ENCODE data around the gene IGFL4. TPM values are rescaled to one million over a fixed set of nuclear protein-coding genes. Genes with fewer than 3 reads are reported as not detected.
A peak's percentile ranks its signal among the peaks of the same experiment; 100 is the strongest.

Gene IGFL4
- total RNA-seq, 1 experiment from 2014 or later = not detected

DNA sequence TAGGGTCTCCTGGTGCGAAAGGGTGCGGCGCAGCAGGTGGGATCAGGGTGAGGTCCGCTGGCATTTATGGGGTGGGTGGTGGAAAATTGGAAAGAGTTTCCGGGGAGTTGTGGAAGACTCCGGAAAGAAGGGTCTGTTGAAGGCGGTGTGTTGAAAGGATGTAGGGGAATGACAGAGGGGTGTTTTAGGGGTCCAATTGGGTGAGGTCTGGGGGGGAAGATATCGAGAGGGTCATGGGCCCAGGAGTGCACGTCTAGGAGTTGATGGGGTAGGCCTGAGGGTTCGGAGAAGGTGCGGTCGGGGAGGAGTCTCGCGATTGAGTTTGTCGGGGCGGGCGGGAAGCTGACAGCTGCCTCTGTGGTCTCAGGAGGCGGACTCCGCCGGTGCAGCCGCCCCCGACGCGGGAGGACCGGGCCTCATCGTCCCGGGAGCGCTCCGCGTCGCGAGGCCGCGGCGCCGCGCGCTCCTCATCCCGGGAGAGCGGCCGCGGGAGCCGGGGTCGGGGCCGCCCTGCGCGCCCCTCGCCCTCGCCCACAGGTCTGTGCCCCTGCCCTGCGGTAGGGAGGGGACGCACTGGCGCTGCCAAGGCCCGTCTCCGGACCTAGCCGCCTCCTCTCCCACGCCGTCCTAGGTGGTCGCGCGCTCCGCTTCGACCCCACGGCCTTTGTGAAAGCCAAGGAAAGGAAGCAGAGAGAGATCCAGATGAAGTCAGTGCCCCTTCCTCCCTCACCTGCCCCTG is 24.9 kb downstream of the IGFL4 start:
- peaks cover 17% of the 10 kb centered on the region for H3K4me1 ChIP-seq (ENCODE audit: low read length)
- H3K79me2 ChIP-seq (ENCODE audit: low read length) = no peaks in the 10 kb centered on the region
- H3K4me3 ChIP-seq (ENCODE audit: low read length) = peak overlapping the region; percentile 53; the same call in 1 of the 2 replicates
- no peaks in the 10 kb centered on the region for H3K9me2 ChIP-seq (replicated peaks; ENCODE audit: insufficient read depth, low read length)
- H3K27ac ChIP-seq (ENCODE audit: low read length) = no peak overlapping the region
- no peak overlapping the region for H2AFZ ChIP-seq (ENCODE audit: low read length)
- no peaks in the 10 kb centered on the region for H4K20me1 ChIP-seq (ENCODE audit: insufficient read depth, low read depth, low read length)
- H3K4me2 ChIP-seq (ENCODE audit: low read depth, low read length, poor library complexity, severe bottlenecking) = peak overlapping the region; percentile 55
- DNase-seq = no peak
- no peaks in the 10 kb centered on the region for H3K36me3 ChIP-seq (ENCODE audit: insufficient read depth, low read length)
- peak overlapping the region; percentile 50; the same call in 1 of the 2 replicates for H3K9ac ChIP-seq (ENCODE audit: low read length)
- H3K27me3 ChIP-seq (ENCODE audit: low read length) = no peaks in the 10 kb centered on the region
- no peaks in the 10 kb centered on the region for H3K9me3 ChIP-seq (ENCODE audit: low read length)

DNA sequence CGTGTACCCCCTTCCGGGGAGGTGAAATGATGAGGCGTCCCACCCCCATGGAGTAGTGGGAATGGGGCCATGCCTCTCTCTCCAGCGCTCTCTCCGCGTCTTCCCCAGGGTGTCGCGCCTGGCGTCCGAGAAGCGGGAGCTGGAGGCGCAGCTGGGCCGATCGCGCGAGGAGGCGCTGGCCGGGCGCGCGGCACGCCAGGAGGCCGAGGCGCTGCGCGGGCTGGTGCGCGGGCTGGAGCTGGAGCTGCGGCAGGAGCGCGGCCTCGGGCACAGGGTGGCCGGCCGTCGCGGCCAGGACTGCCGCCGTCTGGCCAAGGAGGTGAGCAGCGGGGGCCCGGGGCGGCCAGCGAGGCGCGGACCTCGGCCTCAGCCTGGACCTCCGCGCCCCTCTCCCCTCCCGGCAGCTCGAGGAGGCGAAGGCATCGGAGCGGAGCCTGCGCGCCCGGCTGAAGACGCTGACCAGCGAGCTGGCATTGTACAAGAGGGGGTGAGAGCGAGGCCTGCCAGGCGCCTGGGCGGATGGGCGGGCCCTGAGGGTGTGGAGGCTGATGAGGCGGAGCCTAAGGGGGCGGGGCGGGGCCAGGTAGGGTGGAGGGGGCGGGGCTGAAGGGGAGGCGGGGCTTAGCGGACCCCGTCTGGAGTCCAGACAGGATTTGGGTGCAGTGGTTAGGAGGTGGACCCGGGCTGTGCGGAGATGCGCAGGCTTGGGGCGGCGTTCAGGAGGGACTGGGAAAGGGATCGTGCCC is 25.7 kb downstream of the IGFL4 start:
- H3K79me2 ChIP-seq (ENCODE audit: low read length) = no peaks in the 10 kb centered on the region
- no peak overlapping the region for H3K27ac ChIP-seq (ENCODE audit: low read length)
- no peaks in the 10 kb centered on the region for H3K9me3 ChIP-seq (ENCODE audit: low read length)
- peaks cover 24% of the 10 kb centered on the region for H3K4me1 ChIP-seq (ENCODE audit: low read length)
- H3K9me2 ChIP-seq (replicated peaks; ENCODE audit: insufficient read depth, low read length) = no peaks in the 10 kb centered on the region
- H3K4me3 ChIP-seq (ENCODE audit: low read length) = no peak overlapping the region
- peak; percentile 63 for DNase-seq
- H3K9ac ChIP-seq (ENCODE audit: low read length) = no peak overlapping the region
- H3K27me3 ChIP-seq (ENCODE audit: low read length) = no peaks in the 10 kb centered on the region
- no peak overlapping the region for H3K4me2 ChIP-seq (ENCODE audit: low read depth, low read length, poor library complexity, severe bottlenecking)
- no peaks in the 10 kb centered on the region for H4K20me1 ChIP-seq (ENCODE audit: insufficient read depth, low read depth, low read length)
- H3K36me3 ChIP-seq (ENCODE audit: insufficient read depth, low read length) = no peaks in the 10 kb centered on the region
- H2AFZ ChIP-seq (ENCODE audit: low read length) = no peak overlapping the region

DNA sequence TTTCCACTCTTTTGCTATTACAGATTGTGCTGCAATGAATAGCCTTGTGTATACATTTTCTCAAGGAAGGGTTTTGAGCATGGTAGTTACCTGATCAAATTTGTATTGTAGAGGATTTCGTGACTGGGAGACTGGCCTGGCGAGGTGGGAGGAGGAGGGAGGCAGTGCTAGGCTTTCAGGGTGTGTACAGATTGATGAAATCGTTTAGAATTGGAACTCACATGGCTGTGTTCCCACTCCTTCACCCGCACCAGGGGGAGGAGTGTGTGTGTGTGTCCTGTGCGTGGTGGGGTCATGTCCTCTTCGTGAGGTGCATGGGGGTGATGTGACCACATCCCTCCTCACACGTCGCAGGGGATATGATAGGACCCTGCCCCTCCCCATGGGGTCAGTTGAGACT is 26.3 kb downstream of the IGFL4 start:
- no peak overlapping the region for H3K4me3 ChIP-seq (ENCODE audit: low read length)
- H3K9me2 ChIP-seq (replicated peaks; ENCODE audit: insufficient read depth, low read length) = no peaks in the 10 kb centered on the region
- H3K4me1 ChIP-seq (ENCODE audit: low read length) = peaks cover 28% of the 10 kb centered on the region
- H3K9ac ChIP-seq (ENCODE audit: low read length) = no peak overlapping the region
- H3K79me2 ChIP-seq (ENCODE audit: low read length) = no peaks in the 10 kb centered on the region
- H2AFZ ChIP-seq (ENCODE audit: low read length) = no peak overlapping the region
- H3K27ac ChIP-seq (ENCODE audit: low read length) = no peak overlapping the region
- DNase-seq = no peak
- no peaks in the 10 kb centered on the region for H4K20me1 ChIP-seq (ENCODE audit: insufficient read depth, low read depth, low read length)
- no peak overlapping the region for H3K4me2 ChIP-seq (ENCODE audit: low read depth, low read length, poor library complexity, severe bottlenecking)
- H3K36me3 ChIP-seq (ENCODE audit: insufficient read depth, low read length) = no peaks in the 10 kb centered on the region
- H3K27me3 ChIP-seq (ENCODE audit: low read length) = no peaks in the 10 kb centered on the region
- H3K9me3 ChIP-seq (ENCODE audit: low read length) = no peaks in the 10 kb centered on the region

DNA sequence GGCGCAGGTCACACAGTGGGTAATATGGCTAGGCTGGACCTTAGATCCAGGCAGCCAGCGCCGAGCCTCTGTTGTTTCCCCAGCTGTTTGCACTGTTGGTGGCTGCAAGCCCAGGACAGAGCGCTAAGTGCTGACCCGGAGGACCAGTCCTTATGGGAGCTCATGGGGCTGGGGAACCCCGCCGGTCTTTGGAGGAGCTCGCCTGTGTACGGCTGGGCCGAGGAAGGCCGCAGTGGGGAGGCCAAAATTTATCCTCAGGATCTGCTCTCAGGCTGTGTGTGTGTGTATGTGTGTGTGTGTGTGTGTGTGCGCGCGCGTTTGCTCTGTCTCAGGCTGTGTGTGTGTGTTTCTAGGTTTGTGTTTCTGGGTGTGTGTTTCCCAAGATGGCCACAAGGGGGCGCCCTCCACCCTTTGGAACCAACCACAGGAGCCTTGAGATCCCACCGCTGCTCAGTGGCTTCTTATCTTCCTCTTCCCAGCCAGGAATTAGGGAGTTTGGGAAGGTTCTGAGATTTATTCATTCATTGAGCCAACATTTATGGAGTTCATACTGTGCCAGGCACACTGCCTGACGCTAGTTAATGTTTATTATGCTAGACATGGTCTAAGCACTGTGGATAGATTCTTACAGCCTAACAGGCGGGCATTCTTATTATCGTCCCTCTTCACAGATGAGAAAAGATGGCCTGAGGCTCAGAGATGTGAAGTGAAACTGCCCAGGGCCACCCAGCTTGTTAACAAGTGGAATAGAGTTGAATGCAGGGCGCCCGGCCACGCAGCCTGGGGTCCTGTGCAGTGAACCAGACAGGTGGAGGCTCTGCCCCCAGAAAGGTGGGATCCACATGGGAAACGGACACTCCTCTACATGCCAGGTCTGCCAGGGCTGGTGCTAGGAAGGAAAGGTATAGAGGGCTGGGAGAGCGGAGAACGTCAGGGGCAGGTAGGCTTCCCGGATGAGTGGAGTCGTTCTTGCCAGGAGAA is 31.0 kb downstream of the IGFL4 start:
- peak overlapping the region; percentile 47; the same call in 1 of the 2 replicates for H3K4me3 ChIP-seq (ENCODE audit: low read length)
- DNase-seq = peak; percentile 86
- peak overlapping the region; percentile 84 for H3K27ac ChIP-seq (ENCODE audit: low read length)
- peak overlapping the region; percentile 69 for H3K4me2 ChIP-seq (ENCODE audit: low read depth, low read length, poor library complexity, severe bottlenecking)
- no peaks in the 10 kb centered on the region for H3K36me3 ChIP-seq (ENCODE audit: insufficient read depth, low read length)
- no peak overlapping the region for H2AFZ ChIP-seq (ENCODE audit: low read length)
- no peaks in the 10 kb centered on the region for H3K9me2 ChIP-seq (replicated peaks; ENCODE audit: insufficient read depth, low read length)
- no peaks in the 10 kb centered on the region for H3K79me2 ChIP-seq (ENCODE audit: low read length)
- H3K9ac ChIP-seq (ENCODE audit: low read length) = peak overlapping the region; percentile 55; the same call in 1 of the 2 replicates
- H4K20me1 ChIP-seq (ENCODE audit: insufficient read depth, low read depth, low read length) = no peaks in the 10 kb centered on the region
- no peaks in the 10 kb centered on the region for H3K9me3 ChIP-seq (ENCODE audit: low read length)
- no peaks in the 10 kb centered on the region for H3K27me3 ChIP-seq (ENCODE audit: low read length)
- peaks cover 23% of the 10 kb centered on the region for H3K4me1 ChIP-seq (ENCODE audit: low read length)

DNA sequence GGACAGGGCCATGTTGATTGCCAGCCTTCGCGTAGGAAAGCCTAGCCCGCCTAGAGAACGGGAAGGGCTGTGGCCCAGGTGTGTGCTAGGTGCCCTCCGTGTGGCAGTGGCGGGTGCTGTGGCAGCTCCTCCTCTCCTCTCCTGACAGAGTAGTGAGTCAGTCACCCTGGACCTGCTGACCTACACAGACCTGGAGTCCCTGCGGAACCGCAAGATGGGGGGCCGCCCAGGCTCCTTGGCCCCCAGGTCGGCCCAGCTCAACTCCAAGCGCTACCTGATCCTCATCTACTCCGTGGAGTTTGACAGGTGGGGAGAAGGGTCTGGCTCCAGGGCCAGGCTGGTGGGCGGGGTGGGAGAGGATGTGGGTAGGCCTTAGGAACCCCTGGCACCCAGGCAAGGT is 34.4 kb downstream of the IGFL4 start:
- no peak for DNase-seq
- Histone ChIP-seq H3K4me3 (ENCODE audit: low read length) (no peak overlapping the region), H3K9ac (ENCODE audit: low read length) (no peak overlapping the region), H2AFZ (ENCODE audit: low read length) (no peak overlapping the region), H3K9me3 (ENCODE audit: low read length) (no peaks in the 10 kb centered on the region), H4K20me1 (ENCODE audit: insufficient read depth, low read depth, low read length) (no peaks in the 10 kb centered on the region), H3K36me3 (ENCODE audit: insufficient read depth, low read length) (no peaks in the 10 kb centered on the region), H3K4me2 (ENCODE audit: low read depth, low read length, poor library complexity, severe bottlenecking) (no peak overlapping the region), H3K79me2 (ENCODE audit: low read length) (peaks cover 3% of the 10 kb centered on the region; the same call in 1 of the 2 replicates), H3K27ac (ENCODE audit: low read length) (no peak overlapping the region), H3K9me2 (replicated peaks; ENCODE audit: insufficient read depth, low read length) (no peaks in the 10 kb centered on the region), H3K27me3 (ENCODE audit: low read length) (no peaks in the 10 kb centered on the region), H3K4me1 (ENCODE audit: low read length) (peaks cover 17% of the 10 kb centered on the region)

DNA sequence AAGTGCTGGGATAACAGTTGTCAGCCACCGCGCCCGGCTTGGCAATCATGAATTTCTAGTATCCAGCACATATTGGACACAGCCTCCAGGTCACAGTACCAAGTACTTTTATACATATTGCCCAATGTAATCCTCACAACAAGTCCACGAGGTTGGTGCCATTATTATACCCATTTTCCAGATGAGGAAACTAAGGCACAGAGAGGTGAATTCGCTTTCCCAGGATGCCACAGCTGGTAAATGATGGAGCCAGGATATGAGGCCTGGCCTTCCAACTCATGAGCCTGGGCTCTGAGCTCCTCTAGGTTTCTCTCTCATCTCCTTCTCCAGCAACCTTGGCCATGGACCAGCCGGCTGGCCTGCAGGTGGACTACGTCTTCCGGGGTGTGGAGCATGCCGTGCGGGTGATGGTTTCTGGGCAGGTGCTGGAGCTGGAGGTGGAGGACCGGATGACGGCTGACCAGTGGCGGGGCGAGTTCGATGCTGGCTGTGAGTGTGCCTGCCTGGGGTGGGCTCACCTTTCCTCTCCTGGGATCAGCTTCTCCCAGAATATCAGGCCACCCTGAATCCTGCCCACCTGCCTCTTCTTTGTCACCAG is 38.0 kb downstream of the IGFL4 start:
- Histone ChIP-seq H3K4me2 (ENCODE audit: low read depth, low read length, poor library complexity, severe bottlenecking) (no peak overlapping the region), H3K79me2 (ENCODE audit: low read length) (peaks cover 5% of the 10 kb centered on the region; the same call in 1 of the 2 replicates), H3K4me1 (ENCODE audit: low read length) (peaks cover 22% of the 10 kb centered on the region), H3K36me3 (ENCODE audit: insufficient read depth, low read length) (no peaks in the 10 kb centered on the region), H3K9ac (ENCODE audit: low read length) (no peak overlapping the region), H3K4me3 (ENCODE audit: low read length) (no peak overlapping the region), H4K20me1 (ENCODE audit: insufficient read depth, low read depth, low read length) (peaks cover 6% of the 10 kb centered on the region; the same call in 1 of the 2 replicates), H3K27me3 (ENCODE audit: low read length) (no peaks in the 10 kb centered on the region), H2AFZ (ENCODE audit: low read length) (no peak overlapping the region), H3K27ac (ENCODE audit: low read length) (no peak overlapping the region), H3K9me3 (ENCODE audit: low read length) (no peaks in the 10 kb centered on the region), H3K9me2 (replicated peaks; ENCODE audit: insufficient read depth, low read length) (no peaks in the 10 kb centered on the region)
- no peak for DNase-seq

DNA sequence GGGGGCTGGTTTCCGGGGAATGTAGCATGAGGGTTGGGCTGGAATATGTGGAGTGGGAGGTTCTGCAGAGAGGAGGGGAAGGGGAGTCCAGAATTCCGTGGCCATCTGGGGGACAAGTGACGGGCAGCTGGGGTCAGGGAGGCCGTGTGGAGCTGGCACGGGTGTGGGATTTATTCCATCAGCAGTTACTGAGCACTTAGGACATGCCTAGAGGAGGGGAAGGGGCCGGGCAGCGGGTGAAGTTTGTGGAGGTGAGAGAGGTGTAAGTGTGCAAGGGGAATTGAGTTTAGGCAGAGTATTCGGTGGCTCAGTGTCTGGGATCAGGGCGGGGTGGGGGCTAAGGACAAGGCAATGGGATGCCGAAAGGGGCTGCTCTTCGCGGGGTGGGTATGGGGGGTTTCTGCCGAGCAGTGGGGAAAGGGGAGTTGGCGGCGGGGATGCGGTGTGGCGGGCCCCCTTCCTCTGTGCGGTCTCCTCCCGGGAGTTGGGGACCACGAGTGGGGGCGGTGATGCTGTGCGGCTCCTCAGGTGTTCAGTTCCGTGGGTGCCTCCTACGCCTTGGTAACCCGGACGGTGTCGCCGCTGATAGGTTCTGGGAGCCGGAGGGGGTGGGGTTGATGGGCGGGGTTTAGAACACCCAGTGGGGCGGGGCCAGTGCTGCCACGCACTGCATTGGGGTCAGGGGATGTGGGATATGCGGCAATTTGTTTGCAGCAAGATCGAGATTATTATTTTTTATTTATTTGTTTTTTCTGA is 40.1 kb downstream of the IGFL4 start:
- peak; percentile 91 for DNase-seq
- Histone ChIP-seq H3K9me2 (replicated peaks; ENCODE audit: insufficient read depth, low read length) (no peaks in the 10 kb centered on the region), H3K4me2 (ENCODE audit: low read depth, low read length, poor library complexity, severe bottlenecking) (peak overlapping the region; percentile 82), H3K4me1 (ENCODE audit: low read length) (peaks cover 31% of the 10 kb centered on the region), H2AFZ (ENCODE audit: low read length) (no peak overlapping the region), H3K27me3 (ENCODE audit: low read length) (no peaks in the 10 kb centered on the region), H3K27ac (ENCODE audit: low read length) (no peak overlapping the region), H3K9me3 (ENCODE audit: low read length) (no peaks in the 10 kb centered on the region), H3K36me3 (ENCODE audit: insufficient read depth, low read length) (no peaks in the 10 kb centered on the region), H3K79me2 (ENCODE audit: low read length) (peaks cover 16% of the 10 kb centered on the region), H3K9ac (ENCODE audit: low read length) (peak overlapping the region; percentile 67), H4K20me1 (ENCODE audit: insufficient read depth, low read depth, low read length) (peaks cover 6% of the 10 kb centered on the region; the same call in 1 of the 2 replicates), H3K4me3 (ENCODE audit: low read length) (peak overlapping the region; percentile 67)
